SK-N-SH (cell line): ENCODE data around the gene CHD9. TPM values are rescaled to one million over a fixed set of nuclear protein-coding genes. Genes with fewer than 3 reads are reported as not detected.

Experiments
- CTCF ChIA-PET: fragments of 300-600, 350-600 bp; formaldehyde crosslinking; extraction: SDS; loops from one replicate; lab custom pipeline; 2021; lab: Yijun Ruan, JAX
- POLR2A ChIA-PET: fragments of 350-600 bp; sonication (Branson Sonifier 250); formaldehyde crosslinking; extraction: SDS; loops from one replicate; lab custom pipeline; 2020; ENCODE audit warnings: antibody characterized with exemption, inconsistent platforms; lab: Yijun Ruan, JAX
- DNase-seq: peaks from one replicate; pipeline ENCODE4 v3.0.0; 2012
- H2AFZ ChIP-seq: fragments of 200-600 bp; sonication (generic); 2 replicates; pipeline ENCODE4 v1.8.1; 2016; ENCODE audit warnings: antibody characterized with exemption, mild to moderate bottlenecking, low read depth
- H3F3A ChIP-seq: fragments of 200-600 bp; sonication (generic); replicated peaks from 2 replicates; pipeline ENCODE3; 2016; ENCODE audit warnings: antibody characterized with exemption, mild to moderate bottlenecking; ENCODE audit not compliant: insufficient read depth
- H3K27ac ChIP-seq, 2 experiments: fragments of 200-500 bp in 1 of 2; fragments of 200-600 bp in 1 of 2; sonication (Bioruptor generic) in 1 of 2; sonication (generic), shearing (Covaris generic) in 1 of 2; 2 replicates each; pipeline versions ENCODE4 v1.5.1 to v1.6.1; 2014 to 2016; ENCODE audit warnings: low read depth in 2 of 2, inconsistent platforms in 1 of 2, low read length in 1 of 2, mild to moderate bottlenecking in 1 of 2, mixed read lengths in 1 of 2
- H3K27me3 ChIP-seq: fragments of 200-600 bp; sonication (generic), shearing (Covaris generic); 2 replicates; pipeline ENCODE4 v1.6.1; 2016; ENCODE audit warnings: mixed run types; ENCODE audit not compliant: insufficient read depth
- H3K36me3 ChIP-seq, 2 experiments: fragments of 200-500 bp in 1 of 2; fragments of 200-600 bp in 1 of 2; sonication (Bioruptor generic) in 1 of 2; sonication (generic) in 1 of 2; replicated peaks in 1 of 2; 2 replicates each; pipeline versions ENCODE3 to v1.5.1; 2014 to 2016; ENCODE audit warnings: low read length in 1 of 2, mild to moderate bottlenecking in 1 of 2; ENCODE audit not compliant: insufficient read depth in 2 of 2, control insufficient read depth in 1 of 2
- H3K4me1 ChIP-seq, 2 experiments: fragments of 200-500 bp in 1 of 2; fragments of 200-600 bp in 1 of 2; sonication (Bioruptor generic) in 1 of 2; sonication (generic), shearing (Covaris generic) in 1 of 2; 2 replicates each; pipeline versions ENCODE4 v1.5.1 to v1.6.1; 2014 to 2016; ENCODE audit warnings: low read depth in 1 of 2, low read length in 1 of 2, mixed run types in 1 of 2; ENCODE audit not compliant: insufficient read depth in 2 of 2, control insufficient read depth in 1 of 2
- H3K4me2 ChIP-seq: fragments of 200-600 bp; sonication (generic), shearing (Covaris generic); 2 replicates; pipeline ENCODE4 v1.6.1; 2017; ENCODE audit warnings: mixed run types
- H3K4me3 ChIP-seq, 2 experiments: fragments of 200-500 bp in 1 of 2; fragments of 200-600 bp in 1 of 2; sonication (Bioruptor generic) in 1 of 2; sonication (generic), shearing (Covaris generic) in 1 of 2; 2 replicates each; pipeline versions ENCODE4 v1.5.1 to v1.8.1; 2014 to 2016; ENCODE audit warnings: low read depth in 2 of 2, inconsistent platforms in 1 of 2, low read length in 1 of 2, mild to moderate bottlenecking in 1 of 2, mixed read lengths in 1 of 2, moderate library complexity in 1 of 2
- H3K79me2 ChIP-seq: fragments of 200-600 bp; sonication (generic); 2 replicates; pipeline ENCODE4 v1.8.1; 2017; ENCODE audit warnings: mild to moderate bottlenecking; ENCODE audit not compliant: insufficient read depth
- H3K9ac ChIP-seq: fragments of 200-600 bp; sonication (generic); 2 replicates; pipeline ENCODE4 v1.6.1; 2017; ENCODE audit warnings: mixed run types
- H3K9me2 ChIP-seq: fragments of 200-600 bp; sonication (generic); 2 replicates; pipeline ENCODE4 v1.6.1; 2017; ENCODE audit warnings: mixed run types
- H3K9me3 ChIP-seq: fragments of 200-600 bp; sonication (generic); 2 replicates; pipeline ENCODE4 v1.6.1; 2017; ENCODE audit warnings: mixed run types, mild to moderate bottlenecking, moderate library complexity
- H4K20me1 ChIP-seq: fragments of 200-600 bp; sonication (generic); 2 replicates; pipeline ENCODE4 v1.6.1; 2017; ENCODE audit warnings: mild to moderate bottlenecking, mixed run types; ENCODE audit not compliant: insufficient read depth
- CHD2 ChIP-seq: fragments of 150-350 bp; IDR thresholded peaks from 2 replicates; pipeline ENCODE4 v1.6.1; 2018; ENCODE audit warnings: low read length; ENCODE audit not compliant: partially characterized antibody
- CTCF ChIP-seq: fragments of 200-600 bp; sonication (generic); IDR thresholded peaks from 2 replicates; pipeline ENCODE4 v1.6.1; 2017; ENCODE audit warnings: antibody characterized with exemption, mild to moderate bottlenecking, moderate library complexity
- EP300 ChIP-seq, 2 experiments: IDR thresholded peaks; 2 replicates each; pipeline versions ENCODE4 v1.4.0 to v1.6.1; 2012; ENCODE audit warnings: borderline replicate concordance in 1 of 2, low read depth in 1 of 2, low read length in 1 of 2
- FOSL2 ChIP-seq: IDR thresholded peaks from 2 replicates; pipeline ENCODE4 v1.4.0; 2012; ENCODE audit warnings: low read depth, mild to moderate bottlenecking, moderate library complexity, borderline replicate concordance
- GABPA ChIP-seq: IDR thresholded peaks from 2 replicates; pipeline ENCODE4 v1.4.0; 2012; ENCODE audit warnings: low read depth, mild to moderate bottlenecking
- GATA2 ChIP-seq: sonication (generic); formaldehyde crosslinking; IDR thresholded peaks from 2 replicates; pipeline ENCODE4 v1.5.0; 2020; ENCODE audit warnings: mild to moderate bottlenecking, missing genetic modification reagents
- JUND ChIP-seq: IDR thresholded peaks from 2 replicates; pipeline ENCODE4 v1.4.0; 2012
- MXI1 ChIP-seq: IDR thresholded peaks from 2 replicates; pipeline ENCODE4 v1.6.1; 2012; ENCODE audit warnings: mild to moderate bottlenecking, low read depth, low read length, improper control_type of control experiment
- NFIC ChIP-seq: IDR thresholded peaks from 2 replicates; pipeline ENCODE4 v1.4.0; 2012; ENCODE audit warnings: borderline replicate concordance
- RFX5 ChIP-seq: IDR thresholded peaks from 2 replicates; pipeline ENCODE4 v1.6.1; 2012; ENCODE audit warnings: mild to moderate bottlenecking, improper control_type of control experiment, low read length
- SIN3A ChIP-seq: IDR thresholded peaks from 2 replicates; pipeline ENCODE4 v1.6.1; 2012; ENCODE audit warnings: low read depth, mild to moderate bottlenecking, low read length, moderate library complexity, borderline replicate concordance
- TCF12 ChIP-seq: IDR thresholded peaks from 2 replicates; pipeline ENCODE4 v1.4.0; 2012
- TEAD4 ChIP-seq: IDR thresholded peaks from 2 replicates; pipeline ENCODE4 v1.4.0; 2012; ENCODE audit warnings: mild to moderate bottlenecking, borderline replicate concordance; ENCODE audit not compliant: insufficient read depth
- USF2 ChIP-seq: fragments of 150-350 bp; IDR thresholded peaks from 2 replicates; pipeline ENCODE4 v1.6.1; 2017; ENCODE audit warnings: antibody characterized with exemption, low read length, low read depth, borderline replicate concordance
- ZBTB33 ChIP-seq: IDR thresholded peaks from 2 replicates; pipeline ENCODE4 v1.4.0; 2012; ENCODE audit warnings: low read depth, borderline replicate concordance
- WGBS: methylation state at CpG from one replicate; pipeline ENCODE4 v1.1.6; 2017; ENCODE audit warnings: low lambda C conversion rate; 5-methylcytosine and 5-hydroxymethylcytosine counted together
- polyA plus RNA-seq, 3 experiments: library from polyadenylated mRNA; depleted of rRNA; stranded (reverse); fragments of >200 nt; gene quantifications; 2 replicates each; pipeline ENCODE4 v1.2.3, GENCODE V29; 2012

Gene CHD9
- polyA plus RNA-seq, 1 of the 3 experiments (the other 2 are of a cell fraction), result 6.2 TPM

- ChIA-PET POLR2A (no interaction called here), CTCF (no interaction called here)
Measured at GRCh38 chr16:53234836-53235235, 180.0 kb downstream of the CHD9 start.

GRCh38 chr16:53235851-53236250, 181.1 kb downstream of the CHD9 start:
- DNase-seq, result no peak
- H3K4me2 ChIP-seq, result no peak overlapping the region
- no peak for TF ChIP-seq MXI1
- TF ChIP-seq GATA2 (CRISPR knock-in tag), result no peak
- TF ChIP-seq USF2, result no peak
- no peak for TF ChIP-seq SIN3A
- TF ChIP-seq ZBTB33, result no peak
- TF ChIP-seq EP300 (IDR thresholded peaks at IDR 0.05; ENCODE audit: borderline replicate concordance in 1 of 2, low read depth in 1 of 2, low read length in 1 of 2), result no peak
- peak; percentile 13; the same call in 1 of the 2 replicates for TF ChIP-seq FOSL2
- TF ChIP-seq, all 33 proteins: peak for 1
- no peaks in the 10 kb centered on the region for H3K9me2 ChIP-seq
- ChIA-PET CTCF (no interaction called here), POLR2A (no interaction called here)
- peaks cover 8% of the 10 kb centered on the region; the same call in 1 of the 2 replicates for H3K79me2 ChIP-seq
- H3K4me3 ChIP-seq, result no peak overlapping the region
- no peak overlapping the region for H3K9ac ChIP-seq
- H3F3A ChIP-seq, result peaks cover 18% of the 10 kb centered on the region
- no peak overlapping the region for H2AFZ ChIP-seq
- no peaks in the 10 kb centered on the region; a peak in 1 of 4 replicates for H3K4me1 ChIP-seq
- peak overlapping the region in 1 of 2 experiments; percentile 60; a peak in 2 of 4 replicates for H3K27ac ChIP-seq
- H3K9me3 ChIP-seq, result no peaks in the 10 kb centered on the region
- no peaks in the 10 kb centered on the region for H4K20me1 ChIP-seq
- WGBS, result 43% methylated on average over 3 of the region's 3 CpGs
- H3K27me3 ChIP-seq, result no peaks in the 10 kb centered on the region
- H3K36me3 ChIP-seq, result peaks cover 94 to 95% of the 10 kb centered on the region in 2 experiments

More at GRCh38 chr16:53234836-53235235, 180.0 kb downstream of the CHD9 start:
- Histone ChIP-seq H2AFZ (no peak overlapping the region), H3K27ac (peak overlapping the region in 1 of 2 experiments; percentile 60; a peak in 1 of 4 replicates), H3K4me3 (no peak overlapping the region), H3K4me2 (no peak overlapping the region), H3K9me3 (no peaks in the 10 kb centered on the region), H3K27me3 (no peaks in the 10 kb centered on the region), H3K9me2 (no peaks in the 10 kb centered on the region), H4K20me1 (no peaks in the 10 kb centered on the region), H3K79me2 (peaks cover 4% of the 10 kb centered on the region; the same call in 1 of the 2 replicates), H3K4me1 (no peaks in the 10 kb centered on the region; a peak in 1 of 4 replicates), H3K36me3 (peaks cover 97% of the 10 kb centered on the region in 2 experiments), H3K9ac (no peak overlapping the region), H3F3A (peaks cover 15% of the 10 kb centered on the region)
- no peak for DNase-seq
- TF ChIP-seq GABPA, result no peak
- TF ChIP-seq CHD2, result no peak
- no peak for TF ChIP-seq TEAD4
- TF ChIP-seq RFX5, result no peak
- no peak for TF ChIP-seq CTCF
- TF ChIP-seq MXI1, result no peak
- no peak for TF ChIP-seq JUND
- no peak for TF ChIP-seq NFIC
- TF ChIP-seq TCF12, result no peak
- 87% methylated on average over 2 of the region's 2 CpGs for WGBS
